Measurements from ENCODE around the gene PROM1.

The PROM1 gene

GRCh38 chr4:16083241-16084191, at the start of gene PROM1:
TSS of gene PROM1 (minus strand) at chr4:16084023. CDS start at chr4:16075906, 8,117 bp downstream.
- DNase-seq = no peak

DNA sequence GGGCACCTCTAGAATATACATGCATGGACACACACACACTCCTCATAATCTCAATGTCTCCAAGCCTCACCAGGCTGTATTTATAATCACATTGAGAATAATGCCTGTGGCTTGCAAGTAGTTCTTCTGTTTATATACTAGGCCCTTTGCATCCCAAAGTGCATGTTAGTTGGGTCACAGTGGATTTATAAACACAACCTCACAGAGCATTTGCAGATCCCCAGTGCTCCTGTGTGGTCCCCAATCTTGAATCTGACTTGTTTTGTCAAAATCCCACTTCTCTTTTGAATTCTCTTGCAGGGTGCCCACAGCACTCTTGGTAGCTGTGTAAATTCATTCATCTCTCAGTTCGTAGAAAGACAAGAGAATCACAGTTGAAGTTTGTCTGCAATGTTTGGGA, 49.6 kb upstream of the PROM1 start:
- no peak for DNase-seq

GRCh38 chr4:16131293-16131692, 47.5 kb upstream of the PROM1 start:
- DNase-seq = no peak

DNA sequence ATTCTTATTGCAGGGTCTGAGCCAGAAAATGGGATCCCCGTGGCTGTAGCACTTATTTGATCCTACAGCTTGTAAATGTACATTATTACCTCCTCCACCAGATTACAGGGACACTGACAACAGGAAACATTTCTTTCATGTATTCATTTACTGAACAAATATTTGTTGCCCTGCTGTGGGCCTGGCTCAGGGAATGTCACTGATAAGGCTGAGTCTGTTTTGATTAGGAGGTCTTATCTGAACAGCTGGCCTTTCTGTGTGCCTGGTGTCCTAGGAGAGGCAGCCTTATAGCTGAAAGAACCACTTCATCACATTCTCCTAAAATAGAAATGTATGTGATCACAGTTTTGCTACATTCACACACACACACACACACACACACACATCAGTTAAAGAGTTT, 45.5 kb upstream of the PROM1 start:
- DNase-seq = no peak

DNA sequence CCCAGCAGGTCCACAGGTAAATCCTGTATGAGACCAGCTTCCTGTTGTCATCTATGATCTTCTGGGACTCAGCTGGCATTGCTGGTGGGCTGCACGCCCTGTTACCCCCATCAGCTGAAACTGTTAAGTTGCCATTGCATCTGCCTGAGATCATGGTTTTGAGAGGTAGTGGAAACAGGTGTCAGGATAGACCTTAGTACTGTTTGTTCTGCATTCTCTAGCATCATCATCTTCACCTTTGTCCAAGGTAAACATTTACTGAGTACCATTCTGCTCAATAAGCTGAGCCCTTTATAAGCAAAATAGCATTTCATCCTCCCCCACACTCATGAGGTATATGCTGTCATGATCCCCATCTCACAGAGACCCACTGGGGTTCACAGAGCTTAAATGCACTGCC, 42.9 kb upstream of the PROM1 start:
- DNase-seq = no peak

DNA sequence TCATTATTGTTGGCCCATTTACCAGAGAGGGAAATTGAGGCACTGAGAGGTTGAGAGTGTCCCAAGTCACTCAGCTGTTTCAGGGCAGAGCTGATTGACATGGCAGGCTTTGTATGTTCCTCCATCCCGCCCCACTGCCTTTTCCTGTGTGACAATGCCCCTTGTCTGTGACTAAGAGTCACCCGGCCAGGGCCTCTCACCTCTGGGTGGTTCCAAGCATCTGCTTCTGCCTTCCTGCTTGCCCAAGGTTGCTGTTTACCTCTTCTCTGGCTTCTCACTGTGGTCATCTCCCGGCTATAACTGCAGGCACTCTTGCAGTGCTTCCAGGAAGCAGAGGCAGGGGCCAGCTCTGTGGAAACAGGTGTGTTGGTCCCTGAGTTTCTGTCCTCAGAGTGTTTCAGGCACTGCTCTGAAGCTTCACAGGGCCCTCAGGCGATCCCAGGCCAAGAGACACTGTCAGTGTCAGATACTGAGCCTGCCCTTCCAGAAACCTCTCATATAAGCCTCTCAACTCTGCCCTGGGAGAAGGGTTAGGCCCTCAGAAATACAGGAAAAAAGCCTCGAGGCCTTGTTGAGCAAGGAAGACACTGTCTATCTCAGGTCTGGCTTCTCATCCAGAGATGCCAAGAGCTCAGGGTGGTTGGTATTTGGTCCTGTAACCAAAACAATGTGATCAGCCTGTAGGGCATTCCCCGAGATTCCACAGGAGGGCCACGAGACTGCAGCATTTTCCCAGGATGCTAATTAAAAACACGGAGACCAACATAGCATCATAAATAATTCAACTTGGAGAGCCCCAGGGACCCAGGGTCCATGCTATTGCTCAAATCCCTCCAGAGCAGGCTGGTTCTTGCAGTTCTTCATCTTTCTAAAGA, 42.0 kb upstream of the PROM1 start:
- DNase-seq = peak; percentile 71

DNA sequence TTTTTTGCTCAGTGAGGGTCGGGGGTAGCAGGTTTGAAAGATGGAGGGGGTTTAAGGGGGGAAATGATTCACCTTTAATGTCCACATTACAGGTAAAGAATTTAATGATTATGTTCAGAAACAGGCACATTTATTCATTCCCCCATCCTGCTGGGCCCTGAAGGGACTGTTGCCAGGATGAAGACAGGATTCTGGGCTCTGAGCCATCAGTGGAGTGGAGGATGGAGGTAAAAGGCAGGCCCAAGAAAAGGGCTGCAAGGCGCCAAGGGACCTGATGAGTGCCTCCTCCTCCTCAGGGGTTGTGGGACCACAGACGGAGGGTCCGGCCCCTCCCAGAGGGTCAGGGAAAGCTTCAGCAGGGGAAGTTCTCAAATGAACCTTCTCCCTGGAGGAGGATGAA, 40.4 kb upstream of the PROM1 start:
- DNase-seq = no peak

DNA sequence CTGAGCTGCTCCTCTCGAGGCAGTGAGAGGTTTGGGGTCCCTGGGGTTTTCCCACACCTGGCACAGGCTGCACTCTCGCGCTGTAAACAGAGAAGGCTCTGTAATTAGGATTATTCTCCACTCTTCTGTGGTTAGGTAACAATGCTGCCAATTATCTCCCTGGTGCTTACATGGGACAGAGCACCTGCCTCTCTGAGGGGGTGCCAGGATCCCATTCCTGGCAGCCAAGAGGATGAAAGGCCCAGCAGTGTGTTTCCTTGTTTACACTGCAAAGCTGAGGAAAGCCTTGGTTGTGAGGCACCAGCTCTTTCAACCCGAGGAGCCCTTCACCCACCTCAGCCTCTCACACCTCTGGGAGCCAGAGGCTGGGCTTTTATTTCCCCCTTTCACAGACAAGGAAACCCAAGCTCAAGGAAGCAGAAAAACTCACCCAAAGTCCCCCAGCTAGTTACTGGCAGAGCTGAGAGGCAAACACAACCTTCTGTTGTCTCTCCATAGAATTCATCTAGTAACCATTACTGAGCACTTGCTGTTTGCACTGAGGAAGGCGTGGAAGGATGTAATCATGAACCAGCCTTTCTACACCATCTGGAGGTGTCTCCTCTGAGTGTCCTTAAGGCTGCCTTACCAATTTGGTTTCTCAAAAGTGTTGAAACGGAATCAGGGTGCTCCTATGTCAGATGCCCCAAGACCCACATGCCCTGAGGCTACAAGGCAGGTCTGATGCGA, 39.7 kb upstream of the PROM1 start:
- no peak for DNase-seq

GRCh38 chr4:16122784-16123183, 39.0 kb upstream of the PROM1 start:
- DNase-seq = peak; percentile 12

DNA sequence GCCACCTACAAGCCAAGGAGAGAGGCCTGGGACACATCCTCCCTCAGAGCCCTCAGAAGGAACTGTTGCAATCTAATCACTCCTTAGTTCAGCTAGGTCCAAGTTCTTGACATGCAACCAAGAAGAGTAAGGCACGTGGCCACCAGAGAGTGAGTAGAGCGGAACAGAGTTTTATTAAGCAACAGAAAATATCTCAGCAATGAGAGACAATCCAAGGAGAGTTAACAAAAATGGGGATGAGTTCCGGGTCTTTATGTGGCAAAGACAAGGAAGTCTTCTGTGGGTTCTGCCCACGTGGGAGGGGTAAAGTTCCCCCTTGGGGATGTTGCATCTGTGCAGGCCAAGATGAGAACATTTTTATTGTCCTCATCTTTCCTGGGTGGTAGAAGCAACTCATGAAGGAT, 38.5 kb upstream of the PROM1 start:
- no peak for DNase-seq

DNA sequence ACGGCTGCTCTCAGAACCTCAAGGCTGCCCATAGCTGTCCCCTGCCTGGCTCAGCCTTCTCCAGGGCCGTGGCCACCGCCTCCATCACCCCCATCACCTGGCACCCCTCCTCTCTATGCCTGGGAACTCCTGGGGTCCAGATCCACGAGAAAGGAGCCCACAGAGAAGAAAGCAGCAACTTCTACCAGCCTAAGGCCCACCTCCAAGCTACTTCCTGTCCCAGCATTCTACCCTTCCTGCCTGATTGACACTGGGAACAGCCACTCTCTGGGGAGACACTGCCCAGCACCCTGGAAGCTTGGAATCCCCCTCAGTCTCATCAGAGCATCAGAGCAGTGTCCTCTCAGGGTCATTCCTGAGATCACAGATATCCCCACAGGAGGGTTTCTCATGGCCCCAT, 36.9 kb upstream of the PROM1 start:
- DNase-seq = peak; percentile 45

- DNase-seq = no peak
Observed at GRCh38 chr4:16119981-16120380, 36.2 kb upstream of the PROM1 start.

DNA sequence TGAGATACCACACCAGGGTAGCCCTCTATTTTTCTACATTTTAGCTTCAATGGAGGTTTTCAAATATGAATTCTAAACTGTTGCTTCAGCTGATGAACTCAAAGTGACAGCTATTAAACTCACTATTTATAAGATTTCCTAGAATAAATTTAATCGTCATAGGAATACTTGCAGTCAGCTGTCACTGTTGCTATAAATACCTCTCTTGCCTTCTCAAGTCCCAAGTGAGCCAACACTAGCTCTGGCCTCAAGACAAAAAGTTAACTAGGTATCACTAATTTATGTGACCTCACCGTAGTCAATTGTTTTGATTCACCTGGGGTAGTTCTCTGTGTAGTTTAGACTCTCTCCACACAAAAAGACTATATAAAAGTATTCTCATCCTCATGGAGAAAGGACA, 34.3 kb upstream of the PROM1 start:
- DNase-seq = no peak

GRCh38 chr4:16117164-16117563, 33.3 kb upstream of the PROM1 start:
- peak; percentile 19 for DNase-seq

- no peak for DNase-seq
Observed at GRCh38 chr4:16116493-16116990, 32.7 kb upstream of the PROM1 start.

- no peak for DNase-seq
Observed at GRCh38 chr4:16116019-16116418, 32.2 kb upstream of the PROM1 start.

DNA sequence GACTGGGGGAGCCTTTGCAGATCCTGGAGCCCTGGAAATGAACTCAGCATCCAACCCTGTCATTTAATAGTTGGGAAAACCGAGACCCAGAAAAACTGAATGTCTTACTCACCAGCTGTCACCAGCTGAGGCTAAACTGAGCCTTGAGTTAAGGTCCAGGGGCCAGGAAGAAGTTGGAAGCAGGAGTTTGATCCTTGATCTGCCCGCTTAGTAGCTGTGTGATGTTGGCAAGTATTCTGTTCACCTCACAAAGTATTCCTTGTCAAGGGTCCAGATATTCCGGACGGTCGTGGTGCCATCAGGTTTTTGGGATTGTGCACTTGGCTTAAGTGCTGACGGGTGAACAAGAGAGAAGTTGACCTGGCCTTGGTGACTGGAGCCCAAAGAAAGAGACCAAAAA, 30.7 kb upstream of the PROM1 start:
- DNase-seq = no peak

DNA sequence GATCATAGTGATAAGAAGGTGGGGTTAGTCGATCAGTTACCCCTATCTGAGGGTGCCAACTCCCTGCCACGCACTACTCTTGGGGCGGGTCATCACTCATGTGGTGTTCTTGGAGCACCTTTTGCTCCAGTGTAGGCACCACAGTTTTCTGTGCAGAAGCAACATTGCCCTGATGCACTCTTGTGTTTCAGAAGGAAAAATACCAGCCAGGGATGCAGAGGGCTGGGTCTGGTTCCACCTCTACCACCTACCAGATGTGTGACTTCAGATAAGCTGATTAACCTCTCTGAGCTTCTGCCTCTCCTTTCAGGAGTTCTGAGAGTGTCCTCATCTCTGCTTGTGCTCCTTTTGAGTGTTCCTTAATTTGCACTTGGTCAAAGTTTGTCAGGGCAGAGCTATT, 29.9 kb upstream of the PROM1 start:
- DNase-seq = no peak

DNA sequence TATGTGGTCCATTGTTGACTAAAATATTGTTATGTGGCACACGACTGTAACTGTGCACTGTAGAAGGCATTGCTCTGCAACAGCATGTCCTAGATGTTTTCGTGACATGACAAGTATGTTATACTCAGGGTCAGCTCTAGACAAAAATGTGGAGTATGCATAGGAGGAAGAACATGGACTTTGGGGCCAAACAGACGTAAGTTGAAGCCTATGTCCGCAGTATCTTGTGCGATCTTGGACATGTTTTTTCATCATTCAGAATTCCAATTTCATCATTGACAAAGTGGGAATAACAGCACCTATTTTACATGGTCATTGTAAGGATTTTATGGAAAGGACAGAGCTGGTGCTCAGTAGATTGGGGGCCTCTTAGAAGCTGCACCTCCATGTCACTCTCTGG, 27.7 kb upstream of the PROM1 start:
- no peak for DNase-seq

GRCh38 chr4:16110661-16111290, 27.0 kb upstream of the PROM1 start:
- DNase-seq = no peak

GRCh38 chr4:16110199-16110598, 26.4 kb upstream of the PROM1 start:
- DNase-seq = no peak

DNA sequence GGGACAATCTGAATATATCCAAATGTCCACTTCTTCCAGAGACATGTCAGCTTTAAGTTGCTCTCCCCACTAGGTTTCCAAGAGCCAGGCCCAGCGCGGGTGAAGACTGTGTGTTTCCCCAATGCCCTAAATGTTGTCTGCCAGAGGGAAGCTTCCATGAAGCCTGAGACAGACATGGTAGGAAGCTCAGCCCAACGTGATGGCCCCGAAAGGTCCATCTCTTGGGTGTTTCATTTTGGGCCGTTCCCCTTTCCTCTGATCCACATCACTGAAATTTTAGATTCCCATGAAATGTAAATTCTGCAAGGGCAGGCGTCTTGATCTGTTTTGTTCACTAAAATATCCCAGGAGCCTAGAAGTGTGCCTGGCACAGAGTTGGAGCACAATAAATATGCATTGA, 25.4 kb upstream of the PROM1 start:
- no peak for DNase-seq

GRCh38 chr4:16106956-16107355, 23.1 kb upstream of the PROM1 start:
- DNase-seq = no peak
